Endothelial cell of umbilical vein (primary cell): Measurements from ENCODE around the gene CHTOP.

Experiments used
- EZH2 ChIP-seq: IDR thresholded peaks from 2 replicates; pipeline ENCODE4 v1.6.1; 2012; ENCODE audit warnings: borderline replicate concordance, low read depth, mild to moderate bottlenecking, moderate library complexity, low read length, inconsistent platforms; ENCODE audit not compliant: severe bottlenecking
- FOS ChIP-seq: IDR thresholded peaks from 2 replicates; pipeline ENCODE4 v1.6.1; 2011; ENCODE audit warnings: mild to moderate bottlenecking, low read length, moderate library complexity, borderline replicate concordance; ENCODE audit not compliant: insufficient read depth
- GATA2 ChIP-seq: IDR thresholded peaks from 2 replicates; pipeline ENCODE4 v1.7.0; 2011; ENCODE audit warnings: low read depth, mild to moderate bottlenecking, moderate library complexity, mixed read lengths, low read length; ENCODE audit not compliant: insufficient read length, insufficient read depth
- JUN ChIP-seq: IDR thresholded peaks from 2 replicates; pipeline ENCODE4 v1.6.1; 2011; ENCODE audit warnings: borderline replicate concordance, low read depth; ENCODE audit not compliant: insufficient read length, insufficient read depth
- MYC ChIP-seq: IDR thresholded peaks from one replicate; pipeline ENCODE4 v1.6.1; 2011; ENCODE audit warnings: mild to moderate bottlenecking, low read depth, low read length
- POLR2A ChIP-seq: IDR thresholded peaks from 2 replicates; pipeline ENCODE4 v1.6.1; 2012; ENCODE audit warnings: low read depth, mild to moderate bottlenecking, control low read depth, low read length
- POLR2AphosphoS5 ChIP-seq: IDR thresholded peaks from 2 replicates; pipeline ENCODE4 v1.6.1; 2012; ENCODE audit warnings: low read depth, mild to moderate bottlenecking, control low read depth, low read length, moderate library complexity; ENCODE audit not compliant: insufficient read depth
- TF ChIP-seq, protein P1 (sequence below), 2 donors: IDR thresholded peaks; 1 replicate in 1 of 2; 2 replicates in 1 of 2; pipeline ENCODE4 v1.5.1; 2011; ENCODE audit warnings: low read length in 2 of 2, mild to moderate bottlenecking in 2 of 2, moderate library complexity in 2 of 2, control low read depth in 1 of 2, inconsistent platforms in 1 of 2, low read depth in 1 of 2; ENCODE audit not compliant: insufficient read depth in 1 of 2; ENCODE audit errors: extremely low read depth in 1 of 2
- TF ChIP-seq, protein P2 (sequence below): IDR thresholded peaks from 2 replicates; pipeline ENCODE4 v1.6.1; 2011; ENCODE audit not compliant: insufficient read depth, insufficient read length

DNA sequence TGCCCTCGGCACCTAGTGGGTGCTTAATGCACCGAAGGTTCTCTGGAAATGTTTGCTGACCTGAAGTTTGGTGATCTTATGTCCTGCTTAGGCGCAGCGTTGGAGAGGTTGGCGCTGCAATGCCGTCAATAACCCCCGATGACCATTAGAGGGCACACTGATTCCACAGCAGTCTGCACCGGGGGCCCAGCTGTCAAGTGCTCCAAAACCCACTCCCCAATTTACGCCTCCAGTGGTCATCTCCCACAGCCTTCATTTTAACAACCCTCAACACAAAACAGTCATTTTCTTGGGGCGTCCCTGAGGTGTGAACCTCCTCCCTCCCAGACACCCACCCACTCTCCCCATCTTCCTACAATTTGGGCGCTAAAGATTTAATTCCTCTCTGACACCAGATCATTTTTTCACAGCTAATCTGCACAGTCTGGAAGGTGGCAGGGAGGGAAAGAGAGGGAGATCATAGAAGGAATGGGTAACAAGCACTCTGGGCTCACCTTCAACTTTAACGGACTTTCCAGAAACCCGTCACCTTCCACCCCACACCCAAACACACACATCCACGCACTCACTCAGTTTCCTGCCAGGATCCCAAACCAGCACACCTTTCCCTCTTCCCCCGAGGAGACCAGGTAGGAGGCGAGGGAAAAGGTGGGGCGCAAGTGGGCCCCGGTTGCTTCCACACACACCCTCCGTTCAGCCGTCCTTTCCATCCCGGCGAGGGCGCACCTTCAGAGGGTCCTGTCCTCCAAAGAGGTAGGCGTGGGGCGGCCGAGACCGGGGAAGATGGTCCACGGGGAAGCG, 44.1 kb downstream of the CHTOP start:
- TF ChIP-seq POLR2A (no peak), EZH2 (no peak), MYC (no peak), POLR2AphosphoS5 (no peak), GATA2 (no peak), JUN (no peak), FOS (no peak)
- TF ChIP-seq, protein P1, sequence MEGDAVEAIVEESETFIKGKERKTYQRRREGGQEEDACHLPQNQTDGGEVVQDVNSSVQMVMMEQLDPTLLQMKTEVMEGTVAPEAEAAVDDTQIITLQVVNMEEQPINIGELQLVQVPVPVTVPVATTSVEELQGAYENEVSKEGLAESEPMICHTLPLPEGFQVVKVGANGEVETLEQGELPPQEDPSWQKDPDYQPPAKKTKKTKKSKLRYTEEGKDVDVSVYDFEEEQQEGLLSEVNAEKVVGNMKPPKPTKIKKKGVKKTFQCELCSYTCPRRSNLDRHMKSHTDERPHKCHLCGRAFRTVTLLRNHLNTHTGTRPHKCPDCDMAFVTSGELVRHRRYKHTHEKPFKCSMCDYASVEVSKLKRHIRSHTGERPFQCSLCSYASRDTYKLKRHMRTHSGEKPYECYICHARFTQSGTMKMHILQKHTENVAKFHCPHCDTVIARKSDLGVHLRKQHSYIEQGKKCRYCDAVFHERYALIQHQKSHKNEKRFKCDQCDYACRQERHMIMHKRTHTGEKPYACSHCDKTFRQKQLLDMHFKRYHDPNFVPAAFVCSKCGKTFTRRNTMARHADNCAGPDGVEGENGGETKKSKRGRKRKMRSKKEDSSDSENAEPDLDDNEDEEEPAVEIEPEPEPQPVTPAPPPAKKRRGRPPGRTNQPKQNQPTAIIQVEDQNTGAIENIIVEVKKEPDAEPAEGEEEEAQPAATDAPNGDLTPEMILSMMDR (IDR thresholded peaks at IDR 0.05; ENCODE audit: extremely low read depth in 1 of 2, insufficient read depth in 1 of 2, low read depth in 1 of 2, low read length in 2 of 2) = peak; percentile 91 to 92
- TF ChIP-seq, protein P2, sequence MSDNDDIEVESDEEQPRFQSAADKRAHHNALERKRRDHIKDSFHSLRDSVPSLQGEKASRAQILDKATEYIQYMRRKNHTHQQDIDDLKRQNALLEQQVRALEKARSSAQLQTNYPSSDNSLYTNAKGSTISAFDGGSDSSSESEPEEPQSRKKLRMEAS = no peak
